ENCODE data around the gene FGFBP1. TPM values are rescaled to one million over a fixed set of nuclear protein-coding genes. Genes with fewer than 3 reads are reported as not detected.

FGFBP1 gene
- total and polyA plus RNA-seq, 2 donors (not counting 3 experiments of a cell fraction or from before 2014, with no cell fraction given), result not detected

GRCh38 chr4:15948826-15949225, 10.3 kb upstream of the FGFBP1 start:
- no peak overlapping the region for H3K27ac ChIP-seq (ENCODE audit: insufficient read depth, low read depth, low read length)
- no peak for DNase-seq (ENCODE audit: low read depth, low spot score)
- dilution Hi-C loops (cut with MboI; ENCODE audit: extremely low pct_ligation_motif_present, low sequenced_read_pairs) (no loop called here), intact Hi-C loops (cut with micrococcal nuclease) (no loop called here)
- H3K4me1 ChIP-seq (ENCODE audit: control insufficient read depth, extremely low read depth, insufficient read depth, low read length), result no peaks in the 10 kb centered on the region
- BruUV-seq (replicated peaks), result no TSS peak
- no peaks in the 10 kb centered on the region for H3K9me1 ChIP-seq (replicated peaks; ENCODE audit: control insufficient read depth, extremely low read depth, insufficient read depth, low read length)
- no peaks in the 10 kb centered on the region for H3K9me3 ChIP-seq (replicated peaks; ENCODE audit: control insufficient read depth, insufficient read depth, low read length)
- H3K36me3 ChIP-seq (ENCODE audit: control insufficient read depth in 2 of 2, extremely low read depth in 1 of 2, insufficient read depth in 2 of 2, low read length in 2 of 2), result no peaks in the 10 kb centered on the region
- no peaks in the 10 kb centered on the region for H4K20me1 ChIP-seq (replicated peaks; ENCODE audit: control insufficient read depth, extremely low read depth, insufficient read depth, low read length)
- TF ChIP-seq EZH2 (IDR thresholded peaks at IDR 0.05; ENCODE audit: borderline replicate concordance, low read depth, low read length, severe bottlenecking) (no peak), GATA2 (IDR thresholded peaks at IDR 0.05; ENCODE audit: insufficient read depth, insufficient read length, low read depth, low read length) (no peak), CTCF (IDR thresholded peaks at IDR 0.05; ENCODE audit: extremely low read depth in 1 of 2, insufficient read depth in 1 of 2, low read depth in 1 of 2, low read length in 2 of 2) (no peak)
- H3K27me3 ChIP-seq (ENCODE audit: control insufficient read depth in 2 of 2, insufficient read depth in 2 of 2, low read length in 2 of 2), result peaks cover 0 to 2% of the 10 kb centered on the region in 2 experiments
- no peak for FAIRE-seq
- H3K9ac ChIP-seq (replicated peaks; ENCODE audit: extremely low read depth, insufficient read depth, low read length), result no peak overlapping the region
- H3K4me3 ChIP-seq (replicated peaks in 1 of 3; ENCODE audit: insufficient read depth in 1 of 3, low read depth in 1 of 3, low read length in 3 of 3), result no peak overlapping the region
- H2AFZ ChIP-seq (ENCODE audit: low read depth, low read length), result no peak overlapping the region
- no peaks in the 10 kb centered on the region for H3K79me2 ChIP-seq (ENCODE audit: control insufficient read depth, insufficient read depth, low read length)
- ChIA-PET POLR2A (no interaction called here), CTCF (interaction anchor here (1.2 to 1.3 kb wide), 2 partner anchors 66 to 143 kb away, joined by 3 to 4 read pairs; no protein-coding TSS in a partner anchor)
- no peak overlapping the region for H3K4me2 ChIP-seq (ENCODE audit: insufficient read depth, low read length)

- Histone ChIP-seq H3K27me3 (ENCODE audit: control insufficient read depth in 2 of 2, insufficient read depth in 2 of 2, low read length in 2 of 2) (peaks cover 0 to 2% of the 10 kb centered on the region in 2 experiments), H3K9me3 (replicated peaks; ENCODE audit: control insufficient read depth, insufficient read depth, low read length) (no peaks in the 10 kb centered on the region), H3K4me1 (ENCODE audit: control insufficient read depth, extremely low read depth, insufficient read depth, low read length) (no peaks in the 10 kb centered on the region), H3K9ac (replicated peaks; ENCODE audit: extremely low read depth, insufficient read depth, low read length) (no peak overlapping the region), H3K79me2 (ENCODE audit: control insufficient read depth, insufficient read depth, low read length) (no peaks in the 10 kb centered on the region), H3K36me3 (ENCODE audit: control insufficient read depth in 2 of 2, extremely low read depth in 1 of 2, insufficient read depth in 2 of 2, low read length in 2 of 2) (no peaks in the 10 kb centered on the region), H2AFZ (ENCODE audit: low read depth, low read length) (no peak overlapping the region), H3K4me2 (ENCODE audit: insufficient read depth, low read length) (no peak overlapping the region), H4K20me1 (replicated peaks; ENCODE audit: control insufficient read depth, extremely low read depth, insufficient read depth, low read length) (no peaks in the 10 kb centered on the region), H3K27ac (ENCODE audit: insufficient read depth, low read depth, low read length) (no peak overlapping the region), H3K4me3 (replicated peaks in 1 of 3; ENCODE audit: insufficient read depth in 1 of 3, low read depth in 1 of 3, low read length in 3 of 3) (no peak overlapping the region), H3K9me1 (replicated peaks; ENCODE audit: control insufficient read depth, extremely low read depth, insufficient read depth, low read length) (no peaks in the 10 kb centered on the region)
- ChIA-PET POLR2A (no interaction called here), CTCF (no interaction called here)
- no TSS peak for BruUV-seq (replicated peaks)
- DNase-seq (ENCODE audit: low read depth, low spot score) (no peak), FAIRE-seq (no peak)
- TF ChIP-seq FOS (IDR thresholded peaks at IDR 0.05; ENCODE audit: borderline replicate concordance, insufficient read depth, low read length), result no peak
- TF ChIP-seq EZH2 (IDR thresholded peaks at IDR 0.05; ENCODE audit: borderline replicate concordance, low read depth, low read length, severe bottlenecking), result no peak
- no peak for TF ChIP-seq POLR2A (IDR thresholded peaks at IDR 0.05; ENCODE audit: low read depth, low read length)
- no peak for TF ChIP-seq POLR2AphosphoS5 (IDR thresholded peaks at IDR 0.05; ENCODE audit: insufficient read depth, low read depth, low read length)
- no peak for TF ChIP-seq GATA2 (IDR thresholded peaks at IDR 0.05; ENCODE audit: insufficient read depth, insufficient read length, low read depth, low read length)
- TF ChIP-seq MYC (IDR thresholded peaks at IDR 0.05; ENCODE audit: low read depth, low read length), result no peak
- no peak for TF ChIP-seq JUN (IDR thresholded peaks at IDR 0.05; ENCODE audit: borderline replicate concordance, insufficient read depth, insufficient read length, low read depth)
- TF ChIP-seq MAX (IDR thresholded peaks at IDR 0.05; ENCODE audit: insufficient read depth, insufficient read length), result no peak
- no peak for TF ChIP-seq CTCF (IDR thresholded peaks at IDR 0.05; ENCODE audit: extremely low read depth in 1 of 2, insufficient read depth in 1 of 2, low read depth in 1 of 2, low read length in 2 of 2)
- dilution Hi-C loops (cut with MboI; ENCODE audit: extremely low pct_ligation_motif_present, low sequenced_read_pairs), result no loop called here
- intact Hi-C loops (cut with micrococcal nuclease), result no loop called here
Measured at GRCh38 chr4:15947684-15948083, 9.1 kb upstream of the FGFBP1 start.
